ENCODE results near the gene ATP5F1B. TPM values are rescaled to one million over a fixed set of nuclear protein-coding genes. Genes with fewer than 3 reads are reported as not detected.

Gene ATP5F1B
- total RNA-seq, 1 donor from 2014 or later = 528 TPM

DNA sequence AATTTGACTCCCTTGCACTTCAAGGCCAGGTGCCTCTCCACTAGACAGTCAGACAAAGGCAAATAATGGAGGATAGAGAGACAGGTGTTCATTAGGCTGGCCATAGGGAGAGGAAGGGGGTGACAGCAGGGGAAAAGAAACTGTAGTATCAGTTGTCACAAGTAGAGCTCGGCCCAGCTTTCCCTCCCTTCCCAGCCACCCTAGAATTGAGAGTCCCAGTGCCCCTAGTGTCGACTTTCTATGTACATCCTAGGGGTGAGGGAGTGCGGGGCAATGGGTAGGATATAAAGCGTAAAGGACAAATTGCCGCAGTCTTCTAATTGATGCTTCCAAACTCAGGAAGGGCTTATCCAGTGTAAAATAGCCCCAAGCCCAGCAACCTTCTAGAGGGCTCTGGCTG, 54.7 kb downstream of the ATP5F1B start:
- Mint-ChIP-seq H3K36me3 (ENCODE audit: insufficient read depth) (peaks cover 17% of the 10 kb centered on the region), H3K4me1 (ENCODE audit: low read depth) (peaks cover 1% of the 10 kb centered on the region), H3K9me3 (ENCODE audit: low read depth) (no peaks in the 10 kb centered on the region), H3K4me3 (ENCODE audit: low read depth) (no peak overlapping the region), H3K27me3 (no peaks in the 10 kb centered on the region), H3K27ac (peak overlapping the region; percentile 23)
- no peak for DNase-seq (ENCODE audit: low spot score, unreplicated experiment)
- no peak for TF ChIP-seq CTCF (IDR thresholded peaks at IDR 0.05; ENCODE audit: unreplicated experiment)

- H3K27me3 Mint-ChIP-seq = no peaks in the 10 kb centered on the region
- H3K27ac Mint-ChIP-seq = peak overlapping the region; percentile 72
Measured at GRCh38 chr12:56590237-56590830, 55.5 kb downstream of the ATP5F1B start.

GRCh38 chr12:56589783-56590182, 56.0 kb downstream of the ATP5F1B start:
- H3K9me3 Mint-ChIP-seq (ENCODE audit: low read depth) = no peaks in the 10 kb centered on the region
- no peak overlapping the region for H3K27ac Mint-ChIP-seq
- no peaks in the 10 kb centered on the region for H3K27me3 Mint-ChIP-seq
- H3K36me3 Mint-ChIP-seq (ENCODE audit: insufficient read depth) = peaks cover 17% of the 10 kb centered on the region
- no peak for DNase-seq (ENCODE audit: low spot score, unreplicated experiment)
- peaks cover 1% of the 10 kb centered on the region for H3K4me1 Mint-ChIP-seq (ENCODE audit: low read depth)
- H3K4me3 Mint-ChIP-seq (ENCODE audit: low read depth) = no peak overlapping the region
- TF ChIP-seq CTCF (IDR thresholded peaks at IDR 0.05; ENCODE audit: unreplicated experiment) = no peak

More at GRCh38 chr12:56590237-56590830, 55.5 kb downstream of the ATP5F1B start:
- H3K4me3 Mint-ChIP-seq (ENCODE audit: low read depth) = no peak overlapping the region
- peaks cover 17% of the 10 kb centered on the region for H3K36me3 Mint-ChIP-seq (ENCODE audit: insufficient read depth)
- H3K4me1 Mint-ChIP-seq (ENCODE audit: low read depth) = peaks cover 1% of the 10 kb centered on the region
- peak; percentile 46 for TF ChIP-seq CTCF (IDR thresholded peaks at IDR 0.05; ENCODE audit: unreplicated experiment)
- H3K9me3 Mint-ChIP-seq (ENCODE audit: low read depth) = no peaks in the 10 kb centered on the region
- no peak for DNase-seq (ENCODE audit: low spot score, unreplicated experiment)

Other genes with a start within 250 kb of the ATP5F1B start
- gene TIMELESS, start 196.6 kb downstream of the ATP5F1B start, total RNA-seq = 58.0 and 65.5 TPM in 2 replicates
- not detected in 2 replicates for gene MIP, start 191.3 kb downstream of the ATP5F1B start, total RNA-seq
- gene SPRYD4, start 177.4 kb downstream of the ATP5F1B start, total RNA-seq = 4.6 TPM in 2 replicates
- 3.1 and 3.8 TPM in 2 replicates for gene GLS2, start 157.8 kb downstream of the ATP5F1B start, total RNA-seq
- 54.1 and 65.9 TPM in 2 replicates for gene RBMS2, start 124.2 kb downstream of the ATP5F1B start, total RNA-seq
- 128 and 131 TPM in 2 replicates for gene BAZ2A, start 15.7 kb downstream of the ATP5F1B start, total RNA-seq
- gene PTGES3, start 42.3 kb upstream of the ATP5F1B start, total RNA-seq = 231 and 234 TPM in 2 replicates
- gene NACA, start 79.3 kb upstream of the ATP5F1B start, total RNA-seq = 811 and 841 TPM in 2 replicates
- gene PRIM1, start 106.3 kb upstream of the ATP5F1B start, total RNA-seq = 21.2 and 26.6 TPM in 2 replicates
- 0.60 and 0.71 TPM in 2 replicates for gene HSD17B6, start 117.3 kb upstream of the ATP5F1B start, total RNA-seq